HS-27A (cell line): Measurements from ENCODE around the gene PSMF1.

ENCODE experiments used
- DNase-seq: peaks from one replicate; pipeline ENCODE4 v3.0.0-alpha.2; 2012; ENCODE audit warnings: low read depth, missing footprints

PSMF1 gene

DNA sequence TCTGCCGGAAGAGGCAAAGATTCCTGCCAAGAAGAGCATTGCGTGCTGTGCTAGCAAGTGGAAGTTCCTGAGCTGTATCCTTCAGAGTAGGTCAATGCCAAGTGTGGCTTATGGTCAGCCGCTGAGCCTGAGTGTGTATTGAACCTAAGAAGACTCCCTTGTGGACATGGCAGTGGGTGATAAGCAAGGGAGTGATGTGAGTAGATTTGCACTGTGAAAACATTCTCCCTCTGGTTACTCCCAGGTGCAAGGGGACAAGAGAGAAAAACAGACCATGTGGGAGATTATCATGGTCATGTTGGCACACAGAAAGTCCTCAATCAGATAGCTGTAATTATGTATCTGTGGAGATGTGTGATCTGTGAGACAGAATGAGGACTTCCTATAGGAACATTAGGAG, 72.4 kb downstream of the PSMF1 start:
- no peak for DNase-seq

DNA sequence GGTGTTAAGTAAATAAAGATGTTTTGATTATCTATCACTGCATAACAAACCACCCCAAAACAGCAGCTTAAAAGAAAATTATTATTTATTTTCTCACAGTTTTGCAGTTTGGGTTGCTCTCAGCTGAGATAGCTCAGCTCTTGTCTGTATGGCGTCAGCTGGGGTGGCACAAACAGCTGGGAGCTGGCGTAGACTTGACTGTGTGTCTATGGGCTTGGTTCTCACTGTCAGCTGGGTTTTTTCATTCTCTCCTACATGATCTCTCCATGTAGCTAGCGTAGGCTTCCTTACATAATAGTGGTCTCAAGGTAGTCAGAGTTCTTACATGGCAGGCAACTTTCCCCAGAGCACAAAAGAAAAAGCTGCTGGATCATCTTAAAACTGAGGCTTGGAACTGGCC, 72.9 kb downstream of the PSMF1 start:
- DNase-seq, result no peak

DNA sequence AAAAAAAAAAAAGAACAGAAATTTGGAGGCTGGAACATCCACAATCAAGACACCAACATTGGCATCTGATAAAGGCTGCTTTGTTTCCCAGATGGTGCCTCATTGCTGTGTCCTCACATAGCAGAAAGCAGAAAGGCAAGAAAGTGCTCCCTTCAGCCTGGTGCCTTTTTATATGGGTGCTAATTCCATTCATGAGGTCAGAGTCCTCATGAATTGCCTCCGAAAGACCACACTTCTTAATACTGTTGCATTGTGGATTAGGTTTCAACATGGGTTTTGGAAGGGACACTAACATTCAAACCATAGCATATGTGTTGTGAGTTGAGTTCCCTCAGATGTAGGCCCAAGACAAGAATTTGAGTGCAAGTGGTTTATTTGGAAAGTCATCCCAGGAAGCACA, 76.8 kb downstream of the PSMF1 start:
- DNase-seq, result no peak

DNA sequence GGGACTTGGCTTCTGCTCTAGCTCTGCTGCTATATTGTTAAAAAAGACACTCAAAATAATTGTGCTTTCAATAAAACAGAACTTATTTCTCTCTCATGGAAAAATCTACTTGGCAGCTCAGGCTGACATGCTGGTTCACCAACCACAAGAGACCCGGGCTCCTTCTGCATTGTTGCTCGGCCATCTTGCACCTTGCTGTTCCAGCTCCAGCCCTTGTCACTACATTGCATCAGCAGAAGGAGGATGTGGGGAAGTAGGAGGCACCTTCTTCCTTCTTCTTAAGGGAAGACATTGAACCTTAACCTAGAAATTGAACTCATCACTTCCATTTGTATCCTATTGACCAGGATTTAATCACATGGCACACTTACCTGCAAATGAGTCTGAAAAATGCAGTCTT, 78.2 kb downstream of the PSMF1 start:
- no peak for DNase-seq

DNA sequence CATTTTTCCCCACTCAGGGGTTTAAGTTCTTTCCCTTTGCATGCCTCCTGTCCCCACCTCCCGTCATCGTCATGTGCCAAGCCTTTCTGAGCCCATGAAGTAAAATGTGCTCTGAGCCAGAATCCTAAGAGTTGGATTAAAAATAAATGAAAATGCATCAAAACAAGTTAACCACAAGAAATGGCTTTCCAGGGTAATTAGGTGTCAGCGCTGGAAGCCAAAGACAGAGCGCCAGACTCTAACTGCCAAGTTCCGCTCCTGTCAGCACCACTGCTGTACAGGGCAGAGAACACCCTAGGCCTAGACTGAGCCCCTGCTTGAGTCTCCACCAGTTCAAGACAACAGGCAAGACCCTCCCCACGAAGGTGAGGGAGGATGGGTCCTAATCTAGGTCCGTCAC, 79.4 kb downstream of the PSMF1 start:
- DNase-seq, result no peak

DNA sequence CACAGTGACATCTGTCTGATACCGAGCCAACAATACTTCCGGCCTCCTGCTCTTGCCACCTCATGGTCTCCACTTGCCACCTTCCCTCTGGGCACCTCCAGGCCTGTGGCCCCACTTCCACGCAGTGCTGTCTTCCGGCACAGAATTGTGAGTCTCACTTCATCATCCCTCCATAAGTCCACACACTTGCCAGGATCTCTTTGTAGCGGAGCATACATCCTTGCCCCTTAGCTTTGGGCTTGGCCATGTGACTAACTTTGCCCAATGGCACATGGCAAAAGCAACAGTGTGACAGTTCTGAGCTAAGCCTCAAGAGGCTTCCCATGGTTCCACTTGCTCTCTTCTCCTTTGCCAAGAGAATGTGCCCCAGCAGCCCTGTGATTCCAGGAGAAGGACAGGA, 80.3 kb downstream of the PSMF1 start:
- DNase-seq, result no peak

DNA sequence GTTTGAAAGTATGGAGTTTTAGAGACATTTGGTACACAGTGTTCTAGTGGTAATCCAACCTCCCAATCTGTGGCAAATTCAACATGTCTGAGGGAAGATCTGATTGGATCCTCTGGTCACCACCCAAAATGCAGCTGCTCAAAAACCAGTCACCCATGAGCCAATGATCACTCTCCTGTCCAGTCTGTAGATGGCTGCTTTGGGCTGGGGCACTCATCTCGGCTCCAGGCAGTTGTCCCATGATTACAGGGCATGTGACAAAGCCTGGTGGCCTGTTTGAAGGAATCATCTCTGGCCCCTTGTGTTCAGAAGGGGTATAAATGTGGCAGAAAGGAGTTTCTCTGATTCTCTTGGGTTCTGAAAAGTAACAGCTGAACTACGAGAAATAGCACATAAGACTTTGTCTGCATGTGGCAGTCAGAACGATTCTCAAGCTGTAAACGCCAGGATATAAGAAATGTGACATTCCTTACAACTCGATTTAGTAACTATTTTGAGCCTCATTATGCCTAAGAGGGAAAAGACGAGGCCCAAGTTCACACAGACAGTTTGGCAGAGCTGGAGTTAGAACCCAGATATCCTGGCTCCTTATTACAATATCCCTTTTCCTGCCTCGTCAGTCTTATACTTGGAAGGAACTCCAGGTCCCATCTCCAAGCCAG, 80.9 kb downstream of the PSMF1 start:
- DNase-seq, result no peak

DNA sequence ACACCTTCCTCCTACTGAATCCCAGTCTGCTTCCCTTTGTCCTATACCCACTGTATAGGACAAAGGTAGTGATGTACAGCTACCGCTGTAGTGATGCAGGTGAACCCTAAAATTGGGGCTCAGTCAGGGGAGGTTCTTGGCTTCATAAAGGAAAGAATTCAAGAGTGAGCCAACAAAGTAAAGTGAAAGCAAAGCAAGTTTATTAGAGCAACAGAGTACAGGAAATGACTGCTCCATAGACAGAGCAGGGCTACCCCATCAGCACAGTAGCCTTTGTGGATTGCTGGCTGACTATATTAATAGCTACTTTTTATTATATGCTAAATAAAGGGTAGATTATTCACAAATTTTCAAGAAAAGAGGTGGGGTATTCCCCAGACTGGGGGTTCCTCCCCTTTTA, 81.6 kb downstream of the PSMF1 start:
- no peak for DNase-seq

DNA sequence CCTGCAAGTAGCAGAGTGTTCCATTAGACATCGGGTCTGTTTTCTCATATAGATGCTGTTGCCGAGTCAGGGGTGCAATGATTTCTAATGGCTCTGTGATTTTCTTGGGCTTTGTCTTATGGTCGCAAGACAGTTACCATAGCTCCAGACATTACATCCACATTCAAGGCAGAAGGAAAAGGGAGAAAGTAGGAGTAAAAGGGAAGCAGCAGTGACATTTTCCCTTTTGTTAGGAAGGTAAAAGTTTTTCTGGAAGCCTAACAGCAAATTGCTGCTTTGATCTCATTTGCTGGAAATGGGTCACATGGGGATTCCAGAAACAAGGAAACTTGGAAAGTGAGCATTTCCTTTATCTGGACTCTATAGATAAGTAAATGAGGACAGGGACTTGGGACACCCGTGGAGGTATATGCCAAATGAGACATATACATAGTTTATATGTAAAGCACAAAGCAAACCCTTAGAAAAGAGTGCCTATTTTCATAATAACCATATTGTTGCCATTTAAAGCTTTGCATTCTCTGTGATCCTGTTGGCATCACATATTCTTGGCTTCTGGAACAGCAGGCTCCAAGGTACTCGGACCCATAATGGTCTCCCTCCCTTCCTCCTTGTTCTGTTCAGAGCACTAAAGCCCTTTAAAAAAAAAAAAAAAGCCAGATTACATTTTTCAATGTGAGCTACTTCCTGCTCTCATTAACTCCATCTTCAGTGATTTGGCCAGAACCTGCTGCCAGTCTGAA, 84.5 kb downstream of the PSMF1 start, which contains the start of gene C20orf202:
C20orf202 (plus strand) TSS at position 693 of the 743 bp plus-strand sequence. CDS start 132 bp downstream, outside the sequence.
- DNase-seq, result no peak

DNA sequence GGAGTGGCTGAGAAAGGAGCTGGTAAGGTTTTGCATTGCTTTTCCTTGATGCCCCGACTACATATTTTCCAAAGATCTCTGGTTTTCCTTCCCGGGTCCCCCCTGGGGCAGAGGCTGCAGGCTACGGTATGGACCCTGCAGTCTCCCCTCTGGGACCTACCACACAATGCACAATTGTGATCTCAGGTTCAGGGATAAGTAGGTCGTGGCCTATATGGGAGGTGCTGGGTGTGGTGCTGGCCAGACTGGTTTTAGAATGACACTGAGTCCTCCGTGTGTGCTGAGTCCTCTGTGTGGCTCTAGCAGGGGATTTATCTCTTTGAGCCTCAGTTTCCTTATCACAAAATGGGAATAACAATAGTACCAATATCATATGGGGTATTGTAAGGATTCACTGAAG, 85.2 kb downstream of the PSMF1 start:
- DNase-seq, result no peak

DNA sequence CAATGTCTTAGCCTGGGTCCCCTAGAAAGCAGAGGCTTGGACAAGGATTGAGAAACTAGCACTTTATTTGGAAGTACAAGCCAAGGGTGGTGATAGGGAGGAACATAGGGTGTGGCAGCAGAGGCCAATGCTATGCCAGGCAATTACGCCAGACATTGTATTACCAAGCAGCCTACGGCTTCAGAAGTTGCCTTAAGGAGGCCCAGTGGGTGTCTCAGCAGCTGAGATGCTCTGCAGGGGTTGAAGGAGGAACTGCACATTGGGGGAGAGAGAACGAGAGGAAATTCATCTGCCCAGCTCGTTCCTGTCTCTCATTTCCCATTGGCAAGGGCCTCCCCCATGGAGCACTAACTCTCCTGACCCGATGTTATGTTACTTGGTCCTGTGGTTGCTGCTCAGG, 85.7 kb downstream of the PSMF1 start:
- no peak for DNase-seq

DNA sequence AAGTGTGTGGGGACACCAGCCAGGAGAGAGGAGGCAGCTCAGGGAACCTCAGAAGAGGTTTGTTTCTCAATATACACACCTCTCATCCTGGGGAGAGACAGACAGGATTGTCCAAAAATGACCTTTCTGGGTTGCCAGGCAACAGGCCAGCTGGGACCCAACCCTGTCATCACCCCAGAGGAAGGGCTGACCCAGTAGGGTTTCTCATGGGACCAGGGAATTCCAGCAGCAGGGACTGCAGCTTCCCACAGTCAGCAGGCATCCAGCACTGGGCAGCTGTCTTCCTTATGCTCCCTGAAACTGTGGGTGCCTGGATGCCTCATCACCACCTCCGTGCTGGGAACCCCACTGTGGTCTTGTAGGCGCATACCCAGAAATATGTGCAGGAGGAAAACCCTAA, 86.2 kb downstream of the PSMF1 start:
- DNase-seq, result no peak

DNA sequence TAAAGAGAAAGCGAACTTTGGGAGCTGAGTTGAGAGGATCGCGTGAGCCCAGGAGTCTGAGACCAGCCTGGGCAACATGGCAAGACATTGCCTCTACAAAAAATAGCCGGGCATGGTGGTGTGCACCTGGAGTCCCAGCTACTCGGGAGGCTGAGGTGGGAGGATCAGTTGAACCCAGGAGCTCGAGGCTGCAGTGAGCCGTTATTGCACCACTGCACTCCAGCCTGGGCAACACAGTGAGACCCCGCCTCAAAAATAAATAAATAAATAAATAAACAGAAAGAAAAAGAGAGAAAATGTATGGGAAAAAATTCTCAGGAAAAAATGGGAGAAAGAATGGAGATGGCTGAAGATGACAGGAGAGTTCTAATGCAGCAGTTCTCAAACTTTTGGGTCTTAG, 87.4 kb downstream of the PSMF1 start:
- DNase-seq, result no peak

DNA sequence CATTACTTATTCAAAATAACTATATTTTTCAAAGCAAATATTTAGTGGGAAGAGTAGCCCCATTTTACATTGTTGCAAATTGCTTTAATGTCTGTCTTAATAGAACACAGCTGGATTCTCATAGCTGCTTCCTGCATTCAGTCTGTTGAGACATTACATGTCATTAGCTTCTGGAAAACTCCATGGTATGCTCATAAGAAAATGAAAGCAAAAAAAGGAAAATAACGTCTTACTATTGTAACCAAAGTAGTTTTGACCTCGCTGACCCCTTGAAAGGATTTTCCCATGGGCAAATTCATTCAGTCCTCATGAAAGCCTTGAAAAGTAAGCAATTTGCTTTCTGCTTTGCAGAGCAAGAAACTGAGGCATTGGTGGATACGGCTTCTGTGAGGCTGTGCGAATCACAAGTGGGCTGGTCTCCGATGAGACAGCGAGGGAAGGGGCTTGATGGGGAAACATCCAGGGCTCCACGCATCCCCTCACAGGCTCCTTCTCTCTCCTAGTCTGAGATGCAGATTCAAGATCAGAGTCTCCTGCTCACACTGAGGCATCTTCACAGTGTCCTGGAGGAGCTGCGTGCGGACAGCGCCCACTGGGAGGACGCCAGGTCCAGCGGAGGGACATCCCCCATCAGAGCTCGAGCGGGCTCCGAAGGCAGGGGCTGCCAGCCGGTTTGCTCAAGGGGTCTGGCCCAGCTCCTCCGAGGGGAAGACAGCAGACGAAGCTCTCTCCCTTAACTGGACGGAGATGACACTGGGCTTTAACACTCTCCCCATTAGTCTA, 88.2 kb downstream of the PSMF1 start:
- DNase-seq, result no peak

DNA sequence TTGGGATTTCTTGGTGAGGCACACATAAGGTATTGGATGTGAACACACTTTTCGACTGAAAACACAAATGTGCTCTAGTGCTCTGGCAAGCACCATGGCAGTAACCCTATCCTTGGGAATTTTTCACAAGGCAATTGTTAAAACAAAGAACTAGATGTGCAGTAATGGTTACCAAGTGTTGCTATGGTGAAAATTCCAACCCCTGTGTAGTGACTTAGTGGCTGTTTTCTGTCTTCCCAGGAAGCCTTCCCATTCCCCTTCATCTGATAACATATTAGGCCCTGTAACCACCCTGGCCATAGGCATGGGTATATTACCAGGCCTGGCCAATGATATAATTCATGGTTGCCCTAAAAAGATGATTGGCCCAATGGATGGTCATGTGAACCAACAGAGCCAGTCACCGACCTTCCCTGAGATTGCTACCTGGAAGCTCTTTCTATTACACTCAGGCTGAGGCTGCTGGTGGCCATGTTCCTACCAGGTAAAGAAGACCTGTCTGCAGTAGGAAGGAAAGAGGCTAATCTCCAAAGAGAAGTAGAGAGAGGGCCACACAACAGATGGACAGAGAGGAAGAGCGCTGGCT, 89.0 kb downstream of the PSMF1 start:
- DNase-seq, result no peak

DNA sequence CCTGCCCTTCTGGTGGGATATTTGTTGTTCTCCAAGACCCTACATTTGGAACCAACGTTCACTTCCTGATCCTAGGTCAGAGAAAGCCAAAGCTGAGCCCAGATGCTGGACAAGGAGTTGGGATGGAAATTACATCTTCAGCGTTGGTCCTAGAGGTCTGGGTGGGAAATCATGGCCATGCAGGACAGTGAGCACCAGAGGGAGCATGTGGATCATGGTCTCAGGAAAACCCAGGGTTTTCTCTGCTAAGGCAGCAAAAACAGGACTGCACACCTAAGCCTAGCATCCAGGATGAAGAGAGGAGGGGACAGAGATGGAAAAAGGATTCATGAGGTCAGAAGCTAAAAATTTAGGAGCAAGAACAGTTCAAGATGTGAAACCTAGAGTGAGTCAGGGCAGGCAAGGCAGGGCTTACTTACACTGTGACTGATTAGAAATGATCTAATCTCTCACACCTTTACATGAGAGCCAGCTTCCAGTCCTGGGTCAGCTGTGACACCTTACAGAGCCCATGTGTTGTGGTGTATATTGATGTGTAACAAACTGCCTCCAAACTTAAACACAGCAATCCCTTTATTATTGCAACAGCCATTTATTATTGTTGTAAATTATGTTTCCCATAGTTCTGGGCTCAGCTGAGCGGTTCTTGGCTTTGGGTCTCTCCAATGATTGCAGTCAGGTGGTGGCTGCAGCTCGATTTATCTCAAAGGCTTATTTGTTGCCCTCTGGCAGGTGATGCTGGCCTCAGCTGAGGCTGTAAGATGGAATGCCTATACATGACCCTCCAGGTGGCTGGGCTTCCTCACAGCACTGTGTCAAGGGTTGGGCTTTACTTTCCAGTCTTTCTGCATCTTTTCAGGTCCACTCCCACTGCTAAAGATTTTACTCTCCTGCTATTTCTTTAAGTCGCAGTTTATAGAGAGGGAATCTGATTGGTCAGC, 91.3 kb downstream of the PSMF1 start:
- DNase-seq, result no peak

DNA sequence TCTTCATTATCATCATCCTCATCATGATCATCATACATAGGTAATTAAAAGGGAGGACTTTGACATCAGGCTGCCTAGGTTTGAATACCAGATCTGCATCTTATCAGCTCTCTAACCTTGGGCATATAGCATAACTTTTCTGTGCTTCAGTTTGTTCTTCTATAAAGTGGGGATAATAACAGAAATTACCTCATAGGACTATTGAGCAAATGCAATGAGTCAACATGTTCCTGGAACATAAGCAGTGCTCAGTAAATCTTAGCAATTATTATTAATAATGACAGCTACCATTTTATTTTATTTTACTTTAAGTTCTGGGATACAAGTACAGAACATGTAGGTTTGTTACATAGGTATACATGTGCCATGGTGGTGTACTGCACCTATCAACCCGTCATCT, 92.1 kb downstream of the PSMF1 start:
- no peak for DNase-seq

DNA sequence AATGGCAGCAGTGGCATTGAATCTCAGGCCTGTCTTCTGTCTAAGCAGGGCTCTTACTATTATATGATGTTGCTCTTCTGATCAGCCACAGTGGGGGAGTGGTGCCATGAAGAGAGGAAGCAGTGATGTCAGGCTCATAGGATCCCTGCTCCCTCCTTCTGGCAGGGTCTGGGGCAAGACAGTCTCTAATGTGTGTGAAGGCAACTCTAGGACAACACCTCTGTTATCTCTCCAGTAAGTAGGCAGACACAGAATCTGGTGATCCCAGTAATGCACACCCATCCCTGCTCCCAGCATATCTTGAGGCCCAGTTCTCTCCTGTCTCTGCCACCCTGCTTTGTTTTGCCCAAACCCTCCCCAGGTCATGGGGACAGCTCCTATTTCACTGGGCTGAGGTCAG, 93.6 kb downstream of the PSMF1 start:
- DNase-seq, result no peak

DNA sequence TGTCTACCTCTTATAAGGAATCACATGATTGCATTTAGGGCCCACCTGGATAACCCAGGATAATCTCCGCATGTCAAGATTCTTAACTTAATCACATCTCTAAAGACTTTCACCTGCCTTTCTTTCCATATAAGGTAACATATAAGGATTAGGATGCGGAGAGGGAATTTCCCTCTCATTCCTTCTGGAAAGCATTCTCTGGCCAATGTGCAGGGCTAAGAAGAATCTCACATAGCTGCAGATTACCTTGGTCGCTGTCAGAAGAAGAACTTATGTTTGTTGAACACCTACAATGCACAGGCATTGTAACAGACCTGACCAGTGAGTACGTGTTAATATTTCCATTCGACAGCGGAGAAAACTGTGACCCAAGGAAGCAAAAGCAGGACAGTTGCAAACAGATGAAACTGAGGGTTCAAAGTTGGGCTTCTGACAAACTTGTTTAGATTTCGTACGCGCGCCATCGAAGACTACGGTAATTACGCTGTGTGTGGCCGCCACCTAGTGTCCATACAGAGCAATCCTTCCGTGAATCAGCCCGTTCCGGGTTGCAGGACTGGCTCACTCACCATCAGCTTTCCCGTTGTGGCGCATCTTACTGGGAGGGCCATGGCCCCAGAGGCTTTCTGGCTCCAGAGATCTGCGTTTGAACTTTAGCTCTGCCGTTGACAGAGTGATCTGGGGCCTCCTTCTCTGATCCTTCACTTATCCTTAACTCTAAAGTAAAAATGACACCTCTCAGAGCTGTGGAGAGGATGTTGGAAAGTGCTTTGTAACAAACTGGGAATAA, 94.4 kb downstream of the PSMF1 start:
- DNase-seq, result no peak

DNA sequence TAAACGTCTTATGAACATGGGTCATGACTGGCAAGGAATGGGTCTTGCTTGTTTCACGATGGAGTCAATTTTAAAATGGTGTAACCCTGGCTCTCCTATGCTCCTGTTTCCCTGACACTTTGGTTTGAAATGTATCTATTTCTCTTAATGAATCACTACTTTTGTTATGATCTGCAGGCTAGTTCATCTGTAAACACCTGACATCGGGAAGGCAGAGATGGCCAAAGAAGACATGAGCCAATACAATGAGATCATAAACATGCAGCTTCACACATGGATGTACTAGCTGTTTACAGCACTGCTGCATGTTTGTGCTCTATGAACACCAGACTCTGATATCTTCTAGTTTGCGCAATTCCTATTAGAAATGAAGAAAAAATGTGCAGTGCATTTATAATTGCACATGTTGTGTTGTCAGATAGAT, 96.4 kb downstream of the PSMF1 start:
- no peak for DNase-seq
